Epidermal melanocyte (primary cell): ENCODE data around the gene LMOD3.

ENCODE experiments used
- DNase-seq: peaks from one replicate; pipeline ENCODE4 v3.0.0; 2011; ENCODE audit warnings: low spot score; ENCODE audit not compliant: insufficient read length

The LMOD3 gene

GRCh38 chr3:69094467-69095205 lies 27.8 kb downstream of the LMOD3 start:
- DNase-seq = no peak

- DNase-seq = no peak
Observed at GRCh38 chr3:69092030-69092516, 30.3 kb downstream of the LMOD3 start.

GRCh38 chr3:69091389-69092029 lies 30.9 kb downstream of the LMOD3 start:
- no peak for DNase-seq

GRCh38 chr3:69090021-69090420 lies 32.4 kb downstream of the LMOD3 start:
- no peak for DNase-seq

- no peak for DNase-seq
Observed at GRCh38 chr3:69088063-69088462, 34.3 kb downstream of the LMOD3 start.

GRCh38 chr3:69087030-69087791 lies 35.2 kb downstream of the LMOD3 start:
- DNase-seq = no peak

- DNase-seq = no peak
Observed at GRCh38 chr3:69085833-69086722, 36.3 kb downstream of the LMOD3 start.

GRCh38 chr3:69085168-69085832 lies 37.1 kb downstream of the LMOD3 start:
- no peak for DNase-seq

GRCh38 chr3:69084326-69085167 lies 37.8 kb downstream of the LMOD3 start, which contains the start of gene ARL6IP5:
Gene ARL6IP5, plus strand, starts transcription at chr3:69084937. Its CDS starts 111 bp downstream, at chr3:69085048.
- peak; percentile 63 for DNase-seq

- no peak for DNase-seq
Observed at GRCh38 chr3:69082805-69083204, 39.6 kb downstream of the LMOD3 start.

GRCh38 chr3:69082361-69082760 lies 40.0 kb downstream of the LMOD3 start:
- no peak for DNase-seq

- DNase-seq = no peak
Observed at GRCh38 chr3:69081583-69082262, 40.7 kb downstream of the LMOD3 start.

- DNase-seq = no peak
Observed at GRCh38 chr3:69080233-69080920, 42.0 kb downstream of the LMOD3 start, which contains the start of gene UBA3. Gene UBA3, minus strand, starts transcription at chr3:69080365. Its CDS starts 12 bp downstream, at chr3:69080353.

- no peak for DNase-seq
Observed at GRCh38 chr3:69079269-69080159, 42.9 kb downstream of the LMOD3 start.

GRCh38 chr3:69072928-69073327 lies 49.5 kb downstream of the LMOD3 start:
- no peak for DNase-seq

- no peak for DNase-seq
Observed at GRCh38 chr3:69066121-69066520, 56.3 kb downstream of the LMOD3 start.

- no peak for DNase-seq
Observed at GRCh38 chr3:69065318-69065964, 57.0 kb downstream of the LMOD3 start.
